NCI-H1417 (cell line): ENCODE measurements around the gene CASP14.
"Not testable (repeated sequence)": the region's sequence is repeated elsewhere in the genome, so short reads cannot be mapped to it uniquely, and the experiment has no call there.

Experiments used
- DNase-seq, 3 experiments: peaks; one replicate each; lab custom pipeline; 2025; lab: John Stamatoyannopoulos, UW

CASP14 gene, protein sequence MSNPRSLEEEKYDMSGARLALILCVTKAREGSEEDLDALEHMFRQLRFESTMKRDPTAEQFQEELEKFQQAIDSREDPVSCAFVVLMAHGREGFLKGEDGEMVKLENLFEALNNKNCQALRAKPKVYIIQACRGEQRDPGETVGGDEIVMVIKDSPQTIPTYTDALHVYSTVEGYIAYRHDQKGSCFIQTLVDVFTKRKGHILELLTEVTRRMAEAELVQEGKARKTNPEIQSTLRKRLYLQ

DNA sequence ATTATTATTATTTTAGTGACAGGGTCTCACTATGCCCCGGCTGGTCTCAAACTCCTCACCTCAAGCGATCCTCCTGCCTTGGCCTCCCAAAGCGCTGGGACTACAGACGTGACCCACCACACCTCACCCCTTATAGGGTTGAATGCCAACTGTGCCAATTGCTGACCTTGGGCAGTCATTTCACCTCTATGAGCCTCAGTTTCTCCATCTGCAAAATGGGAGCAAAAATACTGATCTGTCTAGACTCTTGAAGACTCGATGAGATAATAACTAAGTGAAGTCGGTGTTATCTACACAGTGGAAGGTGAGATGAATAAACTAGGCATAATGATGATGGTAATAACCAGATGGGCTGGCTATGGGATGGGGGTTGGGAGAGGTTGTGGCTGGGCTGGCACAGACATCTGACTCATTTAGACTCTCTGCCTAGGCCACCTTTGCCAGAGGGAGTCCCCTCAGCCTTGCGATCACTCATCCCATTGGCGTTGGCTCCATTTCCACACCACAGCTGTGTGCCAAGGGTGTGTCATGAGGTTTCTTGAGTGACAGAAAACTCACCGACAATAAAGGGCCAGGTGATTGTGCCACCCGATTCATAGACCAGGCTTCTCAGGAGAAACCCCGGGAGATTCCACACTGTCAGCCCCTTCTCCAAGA, at the start of gene CASP14:
Gene CASP14 (plus strand): TSS at position 596 of the 657 bp plus-strand sequence. CDS start 2,772 bp downstream, outside the sequence.
- no peak for DNase-seq

DNA sequence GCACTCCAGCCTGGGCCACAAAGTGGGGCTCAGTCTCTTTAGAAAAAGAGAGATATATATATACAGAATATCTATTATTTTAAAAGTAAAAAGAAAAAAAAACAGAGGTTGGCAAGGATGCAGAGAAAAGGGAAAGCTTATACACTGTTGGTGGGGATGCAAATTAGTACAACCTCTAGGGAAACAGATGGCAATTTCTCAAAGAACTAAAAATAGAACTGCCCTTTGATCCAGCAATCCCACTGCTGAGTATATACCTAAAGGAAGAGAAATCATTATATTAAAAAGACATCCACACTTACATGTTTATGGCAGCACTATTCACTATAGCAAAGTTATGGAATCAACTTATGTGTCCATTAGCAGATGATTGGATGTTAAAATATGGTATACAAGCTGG, 41.0 kb upstream of the CASP14 start:
- DNase-seq, result no peak

DNA sequence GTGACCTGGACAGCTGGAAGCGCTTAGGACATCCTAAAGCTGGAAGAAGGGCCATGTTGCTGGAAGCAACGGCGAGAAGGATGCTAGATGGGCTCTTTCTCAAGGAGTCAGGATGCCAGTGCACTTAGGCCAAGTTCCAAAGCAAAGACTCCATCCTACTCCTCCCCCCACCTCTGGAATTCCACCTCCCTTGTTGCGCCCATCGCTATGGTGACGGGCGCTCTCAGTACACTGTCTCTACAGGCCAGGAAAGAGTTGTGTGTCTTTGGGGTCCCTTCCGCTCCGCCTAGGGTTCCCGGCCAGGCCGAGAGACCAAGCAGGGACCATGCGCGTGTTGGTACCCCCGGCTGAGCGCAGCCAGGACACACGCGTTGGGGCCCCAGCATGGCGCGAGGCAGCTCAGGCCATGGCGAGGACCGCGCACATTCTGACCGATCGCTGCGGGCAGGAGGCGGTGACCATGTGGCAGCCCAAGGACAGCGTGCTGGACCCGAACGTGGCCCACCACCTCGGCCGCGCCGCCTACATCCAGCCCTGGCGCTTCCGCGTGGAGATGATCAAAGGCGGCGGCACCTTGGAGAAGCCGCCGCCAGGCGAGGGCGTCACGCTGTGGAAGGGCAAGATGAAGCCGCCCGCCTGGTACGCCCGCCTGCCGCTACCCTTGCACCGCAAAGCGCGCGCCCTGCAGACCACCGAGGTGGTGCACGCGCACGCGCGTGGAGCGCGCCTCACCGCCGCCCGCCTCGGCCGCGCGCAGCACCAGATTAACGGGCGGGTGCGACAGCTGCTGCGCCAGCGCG, 38.6 kb upstream of the CASP14 start:
- no peak for DNase-seq

DNA sequence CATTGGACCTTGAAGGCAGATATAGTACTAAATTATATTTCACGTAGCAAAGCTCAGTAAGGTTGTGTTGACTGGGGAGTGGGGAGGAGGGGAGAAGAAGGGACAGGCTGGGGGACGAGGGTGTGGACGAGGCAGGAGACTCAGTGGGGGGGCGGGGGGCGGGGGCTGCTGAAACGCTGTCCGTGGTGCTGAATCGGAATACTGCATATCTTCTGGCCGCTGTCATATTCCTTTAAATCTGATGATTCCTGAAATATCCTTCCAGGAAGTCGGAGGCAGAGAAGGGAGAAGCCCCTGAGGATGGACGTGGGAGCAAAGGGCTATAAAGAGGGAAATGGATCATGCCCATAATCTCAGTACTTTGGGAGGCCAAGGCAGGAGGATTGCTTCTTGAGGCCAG, 34.7 kb upstream of the CASP14 start:
- no peak for DNase-seq

DNA sequence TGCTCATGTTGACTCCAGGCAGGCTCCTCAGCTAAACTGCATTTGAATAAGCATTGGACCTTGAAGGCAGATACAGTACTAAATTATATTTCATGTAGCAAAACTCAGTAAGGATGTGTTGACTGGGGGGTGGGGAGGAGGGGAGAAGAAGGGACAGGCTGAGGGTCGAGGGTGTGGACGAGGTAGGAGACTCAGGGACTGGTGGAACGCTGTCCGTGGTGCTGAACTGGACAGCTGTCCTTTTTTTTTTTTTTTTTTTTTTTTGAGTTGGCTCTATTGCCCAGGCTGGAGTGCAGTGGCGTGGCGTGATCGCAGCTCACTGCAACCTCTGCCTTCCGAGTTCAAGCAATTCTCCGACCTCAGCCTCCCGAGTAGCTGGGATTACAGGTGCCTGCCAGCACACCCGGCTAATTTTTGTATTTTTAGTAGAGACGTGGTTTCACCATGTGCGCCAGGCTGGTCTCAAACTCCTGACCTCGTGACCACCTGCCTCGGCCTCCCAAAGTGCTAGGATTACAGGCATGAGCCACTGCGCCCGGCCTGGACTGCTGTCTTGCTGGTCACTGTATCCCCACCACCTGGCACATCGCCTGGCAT, 33.2 kb upstream of the CASP14 start:
- DNase-seq, result no peak

DNA sequence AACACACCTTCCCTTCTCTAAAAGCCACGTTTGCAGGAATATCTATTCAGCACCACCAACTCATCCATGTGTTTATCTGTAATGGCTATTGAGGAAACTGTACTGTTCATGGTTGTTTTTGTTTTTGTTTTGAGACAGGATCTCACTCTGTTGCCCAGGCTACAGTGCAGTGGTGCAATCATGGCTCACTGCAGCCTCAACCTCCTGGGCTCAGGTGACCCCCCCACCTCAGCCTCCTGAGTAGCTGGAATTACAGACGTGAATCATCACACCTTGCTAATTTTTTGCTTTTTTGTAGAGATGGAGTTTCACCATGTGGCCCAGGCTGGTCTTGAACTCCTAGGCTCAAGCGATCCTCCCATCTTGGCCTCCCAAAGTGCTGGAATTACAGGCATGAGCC, 30.4 kb upstream of the CASP14 start:
- not testable (repeated sequence) for DNase-seq

DNA sequence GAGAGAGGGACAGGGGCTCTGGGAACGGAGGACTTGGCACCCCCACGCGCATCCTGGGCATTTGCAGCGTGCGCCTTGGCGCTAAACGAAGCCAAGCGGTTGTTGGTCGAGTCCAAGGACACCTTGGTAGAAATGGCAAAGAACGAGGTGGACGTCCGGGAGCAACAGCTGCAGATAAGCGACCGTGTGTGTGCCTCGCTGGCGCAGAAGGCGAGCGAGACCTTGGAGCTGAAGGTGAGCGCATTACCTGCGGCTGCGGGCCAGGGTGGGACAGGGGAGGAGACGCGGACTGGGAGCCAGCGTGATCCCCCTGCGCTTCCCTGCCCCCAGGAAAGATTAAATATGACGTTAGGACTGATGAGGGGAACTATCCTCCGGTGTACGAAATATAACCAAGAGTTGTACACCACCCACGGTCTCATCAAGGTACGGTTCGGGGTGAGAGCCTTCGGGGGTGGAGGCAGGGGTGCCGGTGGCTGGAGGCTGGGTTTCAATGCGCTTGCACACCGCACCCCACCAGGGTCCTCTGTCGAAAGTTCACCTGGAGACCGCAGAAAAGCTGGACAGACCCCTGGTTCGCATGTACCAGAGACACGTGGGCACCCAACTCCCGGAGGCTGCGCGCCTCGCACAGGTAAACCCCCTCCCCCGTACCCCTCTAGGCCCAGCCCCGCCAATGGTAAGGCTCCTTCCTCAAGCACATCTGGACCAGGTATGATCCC, 27.8 kb upstream of the CASP14 start:
- DNase-seq, result no peak

DNA sequence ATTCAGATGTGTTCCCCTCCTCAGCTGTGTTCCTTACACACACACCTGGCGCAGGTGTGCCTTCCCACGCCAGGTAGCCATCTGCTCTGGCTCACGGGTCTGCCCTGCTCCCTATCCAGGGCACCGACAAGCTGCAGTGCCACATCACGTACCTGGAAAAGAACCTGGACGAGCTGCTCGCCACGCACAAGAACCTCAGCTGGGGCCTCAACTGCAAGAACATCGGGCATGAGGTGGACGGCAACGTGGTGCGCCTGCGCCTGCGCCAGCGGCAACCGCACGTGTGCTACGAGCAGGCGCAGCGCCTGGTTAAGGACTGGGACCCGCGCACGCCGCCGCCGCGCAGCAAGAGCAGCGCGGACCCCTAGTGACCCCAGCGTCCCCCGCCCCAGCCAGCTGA, 26.5 kb upstream of the CASP14 start:
- no peak for DNase-seq

DNA sequence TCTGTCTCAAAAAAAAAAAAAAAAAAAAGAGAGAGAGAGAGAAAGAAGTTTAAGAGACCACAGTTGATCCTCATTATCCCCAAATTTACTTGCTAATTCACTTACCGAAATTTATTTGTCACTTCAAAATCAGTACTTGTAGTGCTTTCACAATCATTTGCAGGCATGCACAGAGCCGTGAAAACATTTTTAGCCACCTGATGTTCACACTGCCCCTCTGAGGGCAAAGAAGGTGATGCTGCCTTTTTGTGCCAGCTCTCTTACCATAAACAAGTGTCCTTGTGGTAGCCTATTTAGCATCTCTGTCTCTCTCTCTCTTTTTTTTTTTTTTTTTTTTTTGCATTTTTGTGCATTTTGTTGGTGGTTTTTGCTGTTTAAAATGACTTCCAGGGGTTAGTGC, 24.1 kb upstream of the CASP14 start:
- DNase-seq, result no peak

DNA sequence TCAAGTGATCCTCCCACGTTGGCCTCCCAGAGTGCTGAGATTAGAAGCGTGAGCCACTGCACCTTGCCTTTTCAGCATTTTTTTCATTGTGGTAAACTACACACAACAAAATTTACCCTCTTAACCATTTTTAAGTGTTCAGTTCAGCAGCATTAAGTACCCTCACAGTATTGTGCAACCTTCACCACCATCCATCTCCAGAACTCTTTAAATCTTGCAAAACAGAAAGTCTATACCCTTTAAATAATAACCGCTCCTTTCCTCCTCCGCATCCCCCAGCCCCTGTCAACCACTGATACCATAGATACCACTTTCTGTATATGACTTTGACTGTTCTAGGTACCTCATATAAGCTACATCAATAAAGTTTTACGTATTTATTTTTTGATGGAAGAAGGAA, 20.8 kb upstream of the CASP14 start:
- DNase-seq, result no peak

DNA sequence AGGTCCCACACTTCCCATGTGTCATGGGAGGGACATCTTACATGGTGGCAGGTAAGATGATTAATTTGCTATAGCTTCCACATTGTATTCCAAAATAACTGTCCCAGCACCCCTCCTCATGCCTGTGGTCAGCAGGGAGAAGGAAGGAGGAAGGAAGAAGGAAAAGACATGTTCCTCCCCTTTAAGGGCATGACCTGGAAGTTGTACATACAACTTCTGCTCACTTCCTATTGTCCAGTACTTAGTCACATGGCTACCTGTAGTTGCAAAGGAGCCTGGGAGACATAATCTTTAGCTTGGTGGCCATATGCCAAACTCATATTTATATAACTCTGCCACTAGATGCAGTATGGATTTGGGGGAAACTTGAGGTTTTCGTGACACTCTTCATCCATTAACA, 17.6 kb upstream of the CASP14 start:
- no peak for DNase-seq

DNA sequence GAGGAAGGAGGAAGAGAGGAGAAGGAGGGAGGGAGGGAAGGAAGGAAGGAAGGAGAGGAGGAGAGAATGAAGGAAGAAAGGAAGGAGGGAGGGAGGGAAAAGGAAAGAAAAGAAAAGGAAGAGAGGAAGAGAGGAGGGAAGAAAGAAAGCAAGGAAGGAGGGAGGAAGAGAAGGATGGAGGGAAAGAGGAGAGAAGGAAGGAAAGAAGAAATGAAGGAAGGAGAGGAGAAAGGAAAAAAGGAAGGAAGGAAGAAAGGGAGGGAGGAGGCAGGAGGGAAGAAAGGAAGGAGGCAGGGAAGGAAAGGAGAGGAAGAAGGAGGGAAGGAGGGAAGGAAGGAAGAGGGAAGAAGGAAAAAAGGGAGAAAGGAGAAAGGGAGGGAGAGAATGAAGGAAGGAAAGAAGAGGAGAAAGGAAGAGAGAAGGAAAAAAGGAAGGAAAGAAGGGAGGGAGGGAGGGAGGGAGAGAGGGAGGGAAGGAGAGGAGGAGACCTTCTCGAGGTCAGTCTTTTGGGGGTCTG, 13.4 kb upstream of the CASP14 start:
- DNase-seq, result no peak

DNA sequence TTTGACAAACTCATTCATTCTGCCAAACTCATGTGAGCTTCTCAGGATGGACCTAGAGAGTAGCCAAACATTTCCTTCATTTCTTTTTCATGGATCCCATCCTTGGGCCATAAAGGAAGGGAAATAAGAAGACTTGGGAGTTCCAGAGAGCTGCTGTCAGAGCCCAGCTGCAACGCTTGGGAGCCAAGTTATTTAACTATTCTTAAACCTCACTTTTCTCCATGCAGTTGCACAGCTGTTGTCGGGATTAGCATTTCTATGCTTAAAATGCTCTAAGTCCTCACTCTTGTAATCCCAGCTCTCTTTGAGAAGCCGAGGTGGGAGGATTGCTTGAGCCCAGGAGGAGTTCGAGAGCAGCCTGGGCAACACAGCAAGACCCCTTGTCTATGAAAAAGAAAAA, 11.7 kb upstream of the CASP14 start:
- DNase-seq, result no peak

DNA sequence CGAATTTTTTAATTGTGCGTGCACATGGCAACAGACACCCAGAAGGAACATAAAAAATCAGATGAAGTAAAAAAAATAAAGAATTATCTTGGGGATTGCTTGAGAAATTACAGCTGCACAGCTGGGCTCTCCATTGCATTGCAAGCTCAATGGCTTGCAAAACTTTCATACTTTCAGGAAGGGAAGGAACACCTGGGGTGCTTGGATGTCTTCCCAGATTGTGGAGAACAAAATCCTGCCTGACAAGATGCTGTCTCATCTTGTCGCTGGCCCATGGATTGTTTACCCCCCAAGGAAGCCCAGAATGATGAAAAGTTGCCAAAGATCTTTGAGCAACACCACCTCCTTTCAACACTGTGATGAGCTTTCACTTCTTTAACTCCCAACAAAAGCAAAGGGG, 11.0 kb upstream of the CASP14 start:
- no peak for DNase-seq

DNA sequence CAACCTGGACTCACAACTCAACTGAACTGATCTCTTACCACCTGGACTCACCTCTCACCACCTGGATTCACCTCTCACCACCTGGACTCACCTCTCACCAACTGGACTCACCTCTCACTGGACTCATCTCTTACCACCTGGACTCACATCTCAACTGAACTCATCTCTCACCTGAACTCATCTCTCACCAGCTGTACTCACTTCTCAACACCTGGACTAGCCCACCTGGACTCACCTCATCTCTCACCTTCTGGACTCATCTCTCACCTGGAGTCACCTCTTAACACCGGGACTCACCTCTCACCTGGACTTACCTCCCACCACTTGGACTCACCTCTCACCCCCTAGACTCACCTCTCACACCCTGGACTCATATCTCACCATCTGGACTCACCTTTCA, 7.3 kb upstream of the CASP14 start:
- DNase-seq, result no peak

DNA sequence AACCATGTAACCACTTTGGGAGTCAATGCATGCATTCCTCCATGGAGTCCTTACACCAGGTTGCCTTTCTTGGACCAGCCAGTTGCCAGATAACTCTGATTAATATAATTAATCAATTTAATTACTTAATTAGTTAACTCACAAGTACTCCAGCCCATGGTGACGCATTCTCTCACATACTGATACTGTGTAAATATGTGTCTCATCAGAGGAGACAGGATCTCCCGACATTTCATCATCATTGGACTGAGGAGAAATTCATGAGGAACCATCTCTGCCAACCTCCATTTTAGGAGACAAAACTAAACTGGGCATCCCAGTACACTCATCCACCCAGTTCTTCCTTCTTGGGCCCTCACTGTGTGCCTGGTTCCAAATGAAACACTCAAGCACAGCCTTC, 6.5 kb upstream of the CASP14 start:
- no peak for DNase-seq

DNA sequence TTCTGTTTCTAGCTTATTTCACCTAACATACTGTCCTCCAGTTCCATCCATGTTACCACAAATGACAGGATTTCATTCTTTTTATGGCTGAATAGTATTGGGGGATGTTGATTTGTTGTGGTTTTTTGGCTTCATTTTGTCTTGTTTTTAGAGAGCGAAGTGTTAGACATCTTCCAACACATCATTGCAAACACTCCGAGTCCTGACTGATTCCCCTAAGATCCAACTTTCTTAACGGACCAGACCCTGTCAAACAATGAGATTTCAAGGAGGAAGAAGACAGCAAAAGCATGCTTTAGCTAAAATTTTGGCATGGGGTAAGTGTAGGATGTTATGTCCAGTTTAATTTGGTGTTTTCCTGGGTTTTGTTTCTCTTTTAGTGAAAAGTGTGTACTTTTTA, 3.8 kb upstream of the CASP14 start:
- DNase-seq, result no peak

DNA sequence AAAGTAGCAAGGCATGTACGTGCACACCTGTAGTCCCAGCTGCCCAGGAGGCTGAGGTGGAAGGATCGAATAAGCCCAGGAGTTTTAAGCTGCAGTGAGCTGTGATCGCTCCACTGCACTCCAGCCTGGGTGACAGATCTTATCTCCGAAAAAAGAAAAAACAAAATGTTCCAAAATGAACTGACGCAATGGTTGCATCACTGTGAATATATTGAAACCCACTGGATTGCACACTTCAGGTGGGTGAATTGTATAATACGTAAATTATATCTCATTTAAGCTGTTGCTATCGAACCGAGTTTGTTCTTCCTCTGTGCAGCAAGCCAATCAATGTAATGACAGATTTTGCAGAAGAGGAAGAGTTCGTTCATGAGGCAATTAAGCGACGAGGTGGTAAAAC, 1.6 kb upstream of the CASP14 start:
- no peak for DNase-seq

DNA sequence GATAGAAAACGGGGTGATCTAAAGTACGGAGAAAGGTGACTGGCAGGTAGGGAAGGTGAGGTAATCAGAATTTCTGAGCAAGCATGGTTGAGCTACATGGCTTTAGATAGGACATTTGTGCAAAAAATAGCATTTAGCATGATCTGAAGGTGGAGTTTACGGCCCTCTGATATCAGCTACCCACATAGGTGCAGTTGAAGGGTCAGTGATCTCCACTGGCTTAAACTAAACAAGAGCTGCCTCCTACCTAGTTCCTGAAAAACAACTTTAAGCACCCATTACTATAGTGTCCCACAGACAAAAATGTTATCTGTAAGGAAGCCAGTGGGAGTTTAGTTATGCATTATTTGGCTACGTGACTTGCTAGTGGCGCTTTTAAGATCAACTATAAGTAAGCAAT, 1.2 kb upstream of the CASP14 start:
- no peak for DNase-seq

DNA sequence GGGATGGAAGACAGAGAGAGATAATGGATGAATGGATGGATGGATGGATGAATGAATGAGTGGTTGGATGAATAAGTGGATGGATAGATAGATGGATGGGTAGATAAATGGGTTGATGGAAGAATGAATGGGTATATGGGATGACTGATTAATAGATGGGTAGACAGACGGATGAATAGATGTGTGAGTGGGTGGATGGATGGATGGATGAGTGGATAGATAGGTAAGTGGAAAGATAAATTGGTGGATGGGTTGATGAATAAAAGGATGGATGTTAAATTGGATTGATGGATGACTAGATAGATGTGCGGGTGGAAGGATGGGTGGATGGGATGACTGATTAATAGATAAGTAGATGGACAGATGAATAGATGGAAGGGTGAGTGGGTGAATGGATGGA, 1.4 kb downstream of the CASP14 start:
- no peak for DNase-seq

DNA sequence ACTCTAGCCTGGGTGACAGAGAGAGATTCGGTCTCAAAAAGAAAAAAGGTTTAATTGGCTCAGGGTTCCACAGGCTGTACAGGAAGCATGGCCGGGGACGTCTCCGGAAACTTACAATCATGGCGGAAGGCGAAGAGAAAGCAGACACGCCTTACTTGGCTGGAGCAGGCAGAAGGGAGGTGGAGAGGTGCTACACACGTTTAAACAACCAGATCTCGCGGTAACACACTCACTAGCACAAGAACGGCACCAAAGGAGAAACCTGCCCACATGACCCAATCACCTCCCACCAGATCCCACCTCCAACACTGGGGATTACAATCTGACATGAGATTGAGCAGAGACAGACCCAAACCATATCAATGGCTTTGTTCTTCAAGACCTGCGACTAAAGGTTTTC, 12.8 kb downstream of the CASP14 start:
- DNase-seq, result no peak

DNA sequence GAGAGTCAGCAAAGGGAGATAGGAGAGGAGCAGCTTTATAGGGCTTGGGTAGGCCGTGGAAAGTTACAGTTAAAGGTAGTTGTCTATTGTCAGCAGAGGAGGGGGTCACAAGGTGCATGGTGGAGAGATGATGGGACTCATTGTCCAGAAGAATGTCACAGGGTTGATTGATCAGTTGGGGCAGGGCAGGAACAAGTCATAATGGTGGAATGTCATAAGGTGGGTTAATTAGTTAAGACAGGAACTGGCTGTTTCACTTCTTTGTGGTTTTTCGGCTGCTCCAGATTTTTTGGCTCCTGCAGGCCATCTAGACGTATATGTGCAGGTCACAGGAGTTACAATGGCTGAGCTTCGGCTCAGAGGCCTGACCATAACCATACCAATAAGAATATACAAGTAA, 21.1 kb downstream of the CASP14 start:
- DNase-seq, result not testable (repeated sequence)
